Epithelial cell of esophagus (primary cell): ENCODE data around the gene TSBP1.

Source experiments
- DNase-seq: peaks from one replicate; pipeline ENCODE4 v3.0.0; 2010; ENCODE audit warnings: low read depth
- H3K4me3 ChIP-seq: 2 replicates; pipeline ENCODE4 v1.5.1; 2011; ENCODE audit warnings: mild to moderate bottlenecking, low read length, control low read depth
- TF ChIP-seq, protein P1 (sequence below): IDR thresholded peaks from 2 replicates; pipeline ENCODE4 v1.5.1; 2011; ENCODE audit warnings: low read depth, mild to moderate bottlenecking, low read length, control low read depth, inconsistent platforms; ENCODE audit not compliant: insufficient read depth; ENCODE audit errors: missing control alignments

The TSBP1 gene

DNA sequence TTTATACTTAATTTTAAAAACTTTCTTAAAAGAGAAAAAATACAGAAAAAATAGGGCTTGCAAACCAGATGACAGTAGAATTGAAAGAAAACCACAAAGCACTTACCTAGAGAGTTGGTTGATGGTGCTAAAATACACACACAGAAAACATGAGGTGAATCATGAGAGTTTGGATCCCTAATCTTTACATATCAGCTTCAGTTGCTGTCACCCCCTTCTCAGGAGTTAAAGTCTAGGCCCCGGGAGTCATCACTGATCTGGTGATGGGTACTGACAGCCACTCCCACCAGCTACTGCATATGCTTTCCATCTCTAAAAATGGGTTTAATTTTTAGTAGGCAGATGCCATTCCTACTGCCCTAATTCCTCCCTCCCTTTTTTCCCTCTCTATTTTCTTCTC, 16.7 kb downstream of the TSBP1 start:
- no peak for DNase-seq
- TF ChIP-seq, protein P1, sequence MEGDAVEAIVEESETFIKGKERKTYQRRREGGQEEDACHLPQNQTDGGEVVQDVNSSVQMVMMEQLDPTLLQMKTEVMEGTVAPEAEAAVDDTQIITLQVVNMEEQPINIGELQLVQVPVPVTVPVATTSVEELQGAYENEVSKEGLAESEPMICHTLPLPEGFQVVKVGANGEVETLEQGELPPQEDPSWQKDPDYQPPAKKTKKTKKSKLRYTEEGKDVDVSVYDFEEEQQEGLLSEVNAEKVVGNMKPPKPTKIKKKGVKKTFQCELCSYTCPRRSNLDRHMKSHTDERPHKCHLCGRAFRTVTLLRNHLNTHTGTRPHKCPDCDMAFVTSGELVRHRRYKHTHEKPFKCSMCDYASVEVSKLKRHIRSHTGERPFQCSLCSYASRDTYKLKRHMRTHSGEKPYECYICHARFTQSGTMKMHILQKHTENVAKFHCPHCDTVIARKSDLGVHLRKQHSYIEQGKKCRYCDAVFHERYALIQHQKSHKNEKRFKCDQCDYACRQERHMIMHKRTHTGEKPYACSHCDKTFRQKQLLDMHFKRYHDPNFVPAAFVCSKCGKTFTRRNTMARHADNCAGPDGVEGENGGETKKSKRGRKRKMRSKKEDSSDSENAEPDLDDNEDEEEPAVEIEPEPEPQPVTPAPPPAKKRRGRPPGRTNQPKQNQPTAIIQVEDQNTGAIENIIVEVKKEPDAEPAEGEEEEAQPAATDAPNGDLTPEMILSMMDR, result no peak
- no peak overlapping the region for H3K4me3 ChIP-seq

DNA sequence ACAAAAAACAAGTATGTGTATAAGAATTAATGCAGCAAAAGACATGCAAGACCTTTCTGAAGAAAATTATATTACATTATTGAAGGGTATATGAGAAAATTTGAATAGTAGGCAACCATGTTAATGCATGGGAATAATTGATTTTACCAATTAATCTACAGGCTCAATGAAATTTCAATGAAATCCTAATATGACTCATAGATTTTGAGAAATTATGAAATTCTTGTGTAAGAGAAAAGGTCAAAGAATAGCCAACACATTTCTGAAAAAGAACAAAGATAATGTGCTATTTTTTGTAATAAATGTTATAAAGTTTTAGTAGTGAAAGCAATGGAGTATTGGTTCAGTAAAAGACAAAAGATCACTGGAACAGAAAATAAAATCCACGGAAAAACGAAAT, 18.4 kb downstream of the TSBP1 start:
- TF ChIP-seq, protein P1, result no peak
- no peak for DNase-seq
- no peak overlapping the region for H3K4me3 ChIP-seq

DNA sequence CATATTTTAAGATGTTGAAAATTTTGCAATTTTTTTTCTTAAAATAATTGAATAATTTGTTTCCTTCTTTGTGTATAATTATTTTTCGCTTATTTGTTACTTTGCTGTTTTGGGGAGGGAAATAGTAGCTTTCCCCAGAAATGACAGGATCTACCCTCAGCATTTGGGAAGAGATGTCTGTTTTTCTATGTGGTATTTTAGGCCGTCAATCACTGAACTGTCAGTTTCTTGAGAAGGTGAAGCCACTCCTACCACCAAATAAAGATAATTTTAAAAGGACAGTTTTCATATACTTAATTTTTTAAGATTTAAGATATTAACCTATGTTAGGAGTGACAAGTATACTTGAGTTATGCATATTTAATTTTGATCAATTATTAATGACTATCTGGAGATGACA, 31.5 kb downstream of the TSBP1 start:
- no peak overlapping the region for H3K4me3 ChIP-seq
- no peak for DNase-seq
- TF ChIP-seq, protein P1, result no peak

DNA sequence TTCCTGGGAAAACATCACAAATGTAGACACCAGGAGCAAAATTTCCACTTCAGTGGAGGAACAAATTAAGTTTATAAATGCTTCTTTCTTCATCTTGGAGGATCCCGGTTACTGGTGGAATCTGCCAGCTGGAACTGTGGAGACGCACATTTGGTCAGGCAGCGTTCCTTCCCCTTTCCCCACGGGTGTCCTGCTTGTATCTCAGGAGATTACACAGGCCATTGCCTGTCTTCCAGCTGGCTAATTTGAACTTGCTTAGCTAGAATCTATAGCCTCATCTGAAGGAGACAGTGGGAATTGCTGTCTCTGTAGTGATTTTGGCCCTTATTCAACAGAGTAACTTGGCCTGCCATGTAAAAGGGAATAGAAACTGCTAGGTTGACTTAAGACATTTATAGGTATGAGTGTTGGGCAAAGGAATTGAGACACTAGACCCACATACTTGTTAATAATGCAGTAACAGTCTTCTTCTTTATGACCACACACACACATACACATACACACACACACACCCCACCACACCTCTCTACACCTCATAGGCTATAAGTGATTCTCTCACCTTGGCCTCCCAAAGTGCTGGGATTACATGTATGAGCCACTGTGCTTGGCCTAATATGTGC, 34.4 kb downstream of the TSBP1 start:
- TF ChIP-seq, protein P1, result no peak
- H3K4me3 ChIP-seq, result no peak overlapping the region

DNA sequence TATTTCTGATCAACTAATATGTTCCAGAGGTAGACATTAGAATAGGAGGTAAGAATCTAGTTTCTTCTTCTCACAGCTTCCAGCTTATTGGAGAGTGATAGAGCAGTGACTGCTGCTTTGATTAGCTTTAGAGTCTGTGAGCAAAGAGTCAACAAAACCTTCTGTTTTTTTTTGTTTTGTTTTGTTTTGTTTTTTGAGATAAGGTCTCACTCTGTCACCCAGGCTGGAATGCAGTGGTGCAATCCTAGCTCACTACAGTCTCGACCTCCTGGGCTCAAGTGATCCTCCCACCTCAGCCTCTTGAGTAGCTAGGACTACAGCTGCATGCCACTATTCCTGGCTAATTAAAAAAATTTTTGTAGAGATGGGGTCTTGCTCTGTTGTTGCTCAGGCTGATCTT, 39.3 kb downstream of the TSBP1 start:
- TF ChIP-seq, protein P1, result no peak
- no peak for DNase-seq
- no peak overlapping the region for H3K4me3 ChIP-seq

More for the DNA sequence above, 34.4 kb downstream of the TSBP1 start:
- no peak for DNase-seq

DNA sequence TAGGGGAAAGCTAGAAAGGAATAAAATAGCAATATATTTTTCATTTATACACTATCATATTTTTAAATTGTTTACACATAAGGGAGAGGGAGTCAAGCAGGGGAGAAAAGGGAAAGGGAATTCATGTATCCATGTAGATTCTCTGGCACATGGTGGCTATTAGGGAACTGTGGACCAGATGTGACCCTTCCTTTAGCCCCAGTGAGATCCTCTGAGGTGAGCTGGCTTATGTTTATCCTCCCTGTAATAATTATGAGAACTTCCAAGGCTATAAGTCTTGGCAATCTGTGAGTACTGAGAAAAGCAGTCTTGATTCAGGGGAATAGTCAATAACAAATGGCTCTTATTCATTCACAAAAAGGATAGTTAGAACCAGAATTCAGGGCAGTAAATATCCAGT, 42.6 kb downstream of the TSBP1 start:
- DNase-seq, result no peak
- H3K4me3 ChIP-seq, result no peak overlapping the region
- TF ChIP-seq, protein P1, result no peak

DNA sequence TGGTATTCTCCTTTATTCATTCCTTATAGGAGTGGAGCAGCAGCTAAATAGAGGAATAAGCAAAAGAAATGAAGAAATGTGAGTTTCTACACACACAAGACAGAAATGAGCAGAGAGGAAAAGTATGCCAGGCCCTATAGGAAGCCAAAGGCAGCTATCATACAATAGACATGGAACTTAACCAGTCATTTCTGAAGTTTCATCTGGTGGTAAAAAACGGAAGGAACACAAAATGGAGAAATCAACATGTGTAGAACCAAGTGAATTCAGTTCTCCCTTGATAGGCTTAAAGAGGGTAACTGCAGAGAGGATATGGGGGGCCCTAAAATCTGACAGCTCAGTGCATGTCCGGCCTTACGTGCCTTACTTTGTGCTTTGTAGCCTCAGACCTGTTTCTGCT, 44.6 kb downstream of the TSBP1 start:
- H3K4me3 ChIP-seq, result no peak overlapping the region
- TF ChIP-seq, protein P1, result no peak
- no peak for DNase-seq
